ENCODE data around the gene BLTP2. TPM values are rescaled to one million over a fixed set of nuclear protein-coding genes. Genes with fewer than 3 reads are reported as not detected.
A peak's percentile ranks its signal among the peaks of the same experiment; 100 is the strongest.

BLTP2 gene
- total RNA-seq, 4 donors from 2014 or later = 117 to 120 (median 118) TPM

- no peak for DNase-seq
- TF ChIP-seq CTCF (IDR thresholded peaks at IDR 0.05) = no peak
- no peak for TF ChIP-seq POLR2A (IDR thresholded peaks at IDR 0.05)
- no peak for TF ChIP-seq POLR2AphosphoS5 (IDR thresholded peaks at IDR 0.05)
- no peak for TF ChIP-seq EP300 (IDR thresholded peaks at IDR 0.05; ENCODE audit: low read depth)
- Histone ChIP-seq H3K36me3 (peaks cover 0 to 99% (median 50%) of the 10 kb centered on the region in 4 donors), H3K4me3 (no peak overlapping the region), H3K4me1 (no peaks in the 10 kb centered on the region), H3K9me3 (no peaks in the 10 kb centered on the region), H3K27me3 (no peaks in the 10 kb centered on the region), H3K27ac (no peak overlapping the region)
- WGBS, 2 donors (ENCODE audit: low coverage in 1 of 2) = 94 to 97% methylated on average over 4 of the region's 4 CpGs
- intact Hi-C loops (cut with DNase I; ENCODE audit: low total_unique reads) = no loop called here
- in situ Hi-C loops (cut with MboI; ENCODE audit: low pct_ligation_motif_present in 1 of 4, low pct_unique_long_range_greater_than_20kb in 1 of 4, low sequenced_read_pairs in 3 of 4) = no loop called here
Measured at GRCh38 chr17:28686296-28686695, 41.3 kb upstream of the BLTP2 start.

DNA sequence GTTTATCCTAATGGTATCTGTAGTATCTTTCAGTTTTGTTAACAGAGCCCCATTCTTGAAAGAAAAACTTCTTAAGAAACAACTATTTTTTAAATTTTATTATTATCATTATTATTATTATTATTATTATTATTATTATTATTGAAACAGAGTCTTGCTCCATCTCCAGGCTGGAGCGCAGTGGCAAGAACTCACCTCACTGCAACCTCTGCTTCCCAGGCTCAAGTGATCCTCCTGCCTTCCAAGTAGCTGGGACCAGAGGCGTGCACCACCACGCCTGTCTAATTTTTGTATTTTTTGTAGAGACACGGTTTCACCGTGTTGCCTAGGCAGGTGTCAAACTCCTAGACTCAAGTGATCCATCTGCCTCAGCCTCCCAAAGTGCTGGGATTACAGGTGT lies 40.4 kb upstream of the BLTP2 start:
- peaks cover 0 to 98% (median 49%) of the 10 kb centered on the region in 4 donors for H3K36me3 ChIP-seq
- TF ChIP-seq EP300 (IDR thresholded peaks at IDR 0.05; ENCODE audit: low read depth) (no peak), CTCF (IDR thresholded peaks at IDR 0.05) (no peak), POLR2AphosphoS5 (IDR thresholded peaks at IDR 0.05) (no peak)
- H3K4me3 ChIP-seq = no peak overlapping the region
- DNase-seq = no peak
- intact Hi-C loops (cut with DNase I; ENCODE audit: low total_unique reads) (no loop called here), in situ Hi-C loops (cut with MboI; ENCODE audit: low pct_ligation_motif_present in 1 of 4, low pct_unique_long_range_greater_than_20kb in 1 of 4, low sequenced_read_pairs in 3 of 4) (no loop called here)
- H3K4me1 ChIP-seq = no peaks in the 10 kb centered on the region
- H3K27me3 ChIP-seq = no peaks in the 10 kb centered on the region
- WGBS, 2 donors (ENCODE audit: low coverage in 1 of 2) = 86 to 100% methylated on average over 1 to 5 of the region's 5 CpGs
- H3K27ac ChIP-seq = no peak overlapping the region
- no peaks in the 10 kb centered on the region for H3K9me3 ChIP-seq

GRCh38 chr17:28684963-28685362 lies 40.0 kb upstream of the BLTP2 start:
- peaks cover 0 to 98% (median 49%) of the 10 kb centered on the region in 4 donors for H3K36me3 ChIP-seq

GRCh38 chr17:28682655-28683054 lies 37.7 kb upstream of the BLTP2 start:
- Histone ChIP-seq H3K36me3 (peaks cover 0 to 96% (median 47%) of the 10 kb centered on the region in 4 donors), H3K27ac (no peak overlapping the region), H3K27me3 (no peaks in the 10 kb centered on the region), H3K4me3 (no peak overlapping the region), H3K4me1 (no peaks in the 10 kb centered on the region), H3K9me3 (no peaks in the 10 kb centered on the region)
- WGBS, 2 donors (ENCODE audit: low coverage in 1 of 2) = 96% methylated on average over 11 of the region's 11 CpGs; no CpG with 5 or more reads in 1 of the 2 donors
- no peak for TF ChIP-seq POLR2A (IDR thresholded peaks at IDR 0.05)
- TF ChIP-seq EP300 (IDR thresholded peaks at IDR 0.05; ENCODE audit: low read depth) = no peak
- no peak for TF ChIP-seq POLR2AphosphoS5 (IDR thresholded peaks at IDR 0.05)
- TF ChIP-seq CTCF (IDR thresholded peaks at IDR 0.05) = no peak
- intact Hi-C loops (cut with DNase I; ENCODE audit: low total_unique reads) = no loop called here
- no peak for DNase-seq
- in situ Hi-C loops (cut with MboI; ENCODE audit: low pct_ligation_motif_present in 1 of 4, low pct_unique_long_range_greater_than_20kb in 1 of 4, low sequenced_read_pairs in 3 of 4) = no loop called here

More at GRCh38 chr17:28684963-28685362, 40.0 kb upstream of the BLTP2 start:
- Histone ChIP-seq H3K27me3 (no peaks in the 10 kb centered on the region), H3K9me3 (no peaks in the 10 kb centered on the region), H3K27ac (no peak overlapping the region), H3K4me1 (no peaks in the 10 kb centered on the region), H3K4me3 (no peak overlapping the region)
- TF ChIP-seq POLR2A (IDR thresholded peaks at IDR 0.05) = no peak
- TF ChIP-seq POLR2AphosphoS5 (IDR thresholded peaks at IDR 0.05) = peak in 2 of 3 donors; percentile 61 to 68
- TF ChIP-seq CTCF (IDR thresholded peaks at IDR 0.05) = peak in 2 of 5 experiments; percentile 27 to 32
- peak; percentile 35 for DNase-seq
- intact Hi-C loops (cut with DNase I; ENCODE audit: low total_unique reads) = no loop called here
- 63% methylated on average over 3 of the region's 3 CpGs; no CpG with 5 or more reads in 1 of the 2 donors for WGBS, 2 donors (ENCODE audit: low coverage in 1 of 2)
- in situ Hi-C loops (cut with MboI; ENCODE audit: low pct_ligation_motif_present in 1 of 4, low pct_unique_long_range_greater_than_20kb in 1 of 4, low sequenced_read_pairs in 3 of 4) = no loop called here

Data from transverse colon (tissue), 4 donors.